GM12878 (cell line): ENCODE data around the gene NEDD8. TPM values are rescaled to one million over a fixed set of nuclear protein-coding genes. Genes with fewer than 3 reads are reported as not detected.

Experiments used
- ATAC-seq: fragments of 200-7000 bp; cut with Tn5 transposase; 3 replicates; pipeline ENCODE4 v1.9.1; 2020; ENCODE audit warnings: mild to moderate bottlenecking, moderate library complexity
- BruUV-seq: library from RNA; stranded (reverse); fragments of 400-500 nt; replicated peaks from 2 replicates; lab custom pipeline; 2021; lab: Mats Ljungman, UMichigan
- CTCF ChIA-PET: fragments of 300-600 bp; sonication (Branson Sonifier 250); formaldehyde crosslinking; extraction: SDS; loops from one replicate; lab custom pipeline; 2021; ENCODE audit warnings: inconsistent platforms; lab: Yijun Ruan, JAX
- POLR2A ChIA-PET: fragments of 350-600 bp; formaldehyde crosslinking; extraction: SDS; loops from one replicate; lab custom pipeline; 2021; ENCODE audit warnings: inconsistent platforms; lab: Charles Lee
- RAD21 ChIA-PET: fragments of 300-600 bp; sonication (Branson Sonifier 250); formaldehyde crosslinking; loops from one replicate; lab custom pipeline; 2023; ENCODE audit warnings: antibody characterized with exemption; ENCODE audit not compliant: unreplicated experiment; lab: Charles Lee
- SMC1A ChIA-PET: fragments of 300-600 bp; sonication (Branson Sonifier 250); formaldehyde crosslinking; loops from one replicate; lab custom pipeline; 2023; ENCODE audit not compliant: unreplicated experiment, uncharacterized antibody; lab: Charles Lee
- DNase-seq: peaks from one replicate; pipeline ENCODE4 v3.0.0-alpha.2; 2011; ENCODE audit warnings: low read depth, low spot score
- FAIRE-seq: peaks from 3 replicates; lab custom pipeline; 2011; peaks lifted over from hg19 to GRCh38; lab: Jason Lieb, UNC
- H2AFZ ChIP-seq: 2 replicates; pipeline ENCODE4 v1.6.0; 2011; ENCODE audit warnings: low read depth, low read length, control low read depth; ENCODE audit not compliant: control insufficient read depth
- H3K27ac ChIP-seq: 2 replicates; pipeline ENCODE4 v1.5.1; 2011; ENCODE audit warnings: control low read depth; ENCODE audit not compliant: control insufficient read depth, insufficient read depth
- H3K27me3 ChIP-seq, 2 experiments: replicated peaks in 1 of 2; 2 replicates each; pipeline versions ENCODE4 v1.6.0 to v1.6.1; 2011; ENCODE audit warnings: low read length in 1 of 2; ENCODE audit not compliant: control insufficient read depth in 2 of 2, insufficient read depth in 2 of 2
- H3K36me3 ChIP-seq, 2 experiments: 2 replicates each; pipeline ENCODE4 v1.5.1; 2011; ENCODE audit warnings: low read length in 1 of 2; ENCODE audit not compliant: control insufficient read depth in 2 of 2, insufficient read depth in 2 of 2
- H3K4me1 ChIP-seq: 2 replicates; pipeline ENCODE4 v1.6.1; 2011; ENCODE audit warnings: mild to moderate bottlenecking, low read length, moderate library complexity, mixed read lengths; ENCODE audit not compliant: control insufficient read depth, insufficient read depth
- H3K4me2 ChIP-seq: 2 replicates; pipeline ENCODE4 v1.6.0; 2011; ENCODE audit warnings: control low read depth; ENCODE audit not compliant: control insufficient read depth, insufficient read depth
- H3K4me3 ChIP-seq: fragments of 200-600 bp; sonication (generic); 2 replicates; pipeline ENCODE4 v1.5.1; 2016
- H3K79me2 ChIP-seq: 2 replicates; pipeline ENCODE4 v1.6.0; 2011; ENCODE audit warnings: low read length; ENCODE audit not compliant: control insufficient read depth, insufficient read depth
- H3K9ac ChIP-seq: 2 replicates; pipeline ENCODE4 v1.8.0; 2011; ENCODE audit warnings: low read length, control low read depth, mixed read lengths; ENCODE audit not compliant: control insufficient read depth, insufficient read depth
- H3K9me3 ChIP-seq: replicated peaks from 3 replicates; pipeline ENCODE4 v1.5.1; 2011; ENCODE audit warnings: mild to moderate bottlenecking, low read length; ENCODE audit not compliant: control insufficient read depth, insufficient read depth
- H4K20me1 ChIP-seq: 2 replicates; pipeline ENCODE4 v1.6.0; 2011; ENCODE audit not compliant: control insufficient read depth, insufficient read depth
- ASH2L ChIP-seq: fragments of 300-600, 200-600 bp; sonication (generic); IDR thresholded peaks from 2 replicates; pipeline ENCODE4 v1.6.1; 2017; ENCODE audit warnings: low read depth, mild to moderate bottlenecking, borderline replicate concordance
- E2F8 ChIP-seq: fragments of 450-650 bp; IDR thresholded peaks from 2 replicates; pipeline ENCODE4 v1.6.1; 2018; ENCODE audit warnings: mild to moderate bottlenecking, low read depth, moderate library complexity; ENCODE audit not compliant: partially characterized antibody
- E4F1 ChIP-seq: fragments of 450-650 bp; IDR thresholded peaks from 2 replicates; pipeline ENCODE4 v1.6.1; 2018; ENCODE audit warnings: borderline replicate concordance, mild to moderate bottlenecking; ENCODE audit not compliant: partially characterized antibody
- HCFC1 ChIP-seq: fragments of 150-350 bp; IDR thresholded peaks from 2 replicates; pipeline ENCODE4 v1.6.1; 2014; ENCODE audit warnings: low read length
- JUNB ChIP-seq: IDR thresholded peaks from 2 replicates; pipeline ENCODE4 v1.6.1; 2016; ENCODE audit warnings: antibody characterized with exemption, mild to moderate bottlenecking
- RAD21 ChIP-seq: IDR thresholded peaks from 2 replicates; pipeline ENCODE4 v1.6.1; 2011; ENCODE audit warnings: mild to moderate bottlenecking, low read depth, low read length, moderate library complexity; ENCODE audit not compliant: insufficient read depth
- RFX5 ChIP-seq: IDR thresholded peaks from 2 replicates; pipeline ENCODE4 v1.6.1; 2011; ENCODE audit warnings: low read depth, low read length, improper control_type of control experiment
- SRF ChIP-seq, 2 experiments: IDR thresholded peaks; 2 replicates each; pipeline ENCODE4 v1.6.1; 2011; ENCODE audit warnings: low read depth in 2 of 2, low read length in 2 of 2, mild to moderate bottlenecking in 1 of 2, moderate library complexity in 1 of 2
- TARDBP ChIP-seq: IDR thresholded peaks from 2 replicates; pipeline ENCODE4 v1.6.1; 2016; ENCODE audit warnings: borderline replicate concordance
- TCF7 ChIP-seq: IDR thresholded peaks from 2 replicates; pipeline ENCODE4 v1.6.1; 2014; ENCODE audit warnings: antibody characterized with exemption, borderline replicate concordance
- ZNF622 ChIP-seq: fragments of 450-650 bp; IDR thresholded peaks from 2 replicates; pipeline ENCODE4 v1.6.1; 2017; ENCODE audit warnings: mild to moderate bottlenecking, inconsistent platforms
- WGBS: methylation state at CpG from one replicate; pipeline ENCODE4 v1.1.6; 2016; ENCODE audit warnings: low lambda C conversion rate; ENCODE audit not compliant: insufficient replicate concordance, insufficient coverage; ENCODE audit errors: missing lambda C conversion rate; 5-methylcytosine and 5-hydroxymethylcytosine counted together
- in situ Hi-C: fragments of 300-500 bp; cut with MboI; formaldehyde crosslinking; loops from 9 replicates; pipeline ENCODE4 v1.14.3; 2018; ENCODE audit warnings: mixed read lengths
- intact Hi-C: fragments of 100-400 bp; cut with micrococcal nuclease; formaldehyde crosslinking; loops from one replicate; pipeline ENCODE4 v1.14.2; 2022; ENCODE audit not compliant: unreplicated experiment
- polyA plus RNA-seq, 11 experiments: library from polyadenylated mRNA; depleted of rRNA in 4 of 11; unstranded in 6 of 11; stranded (reverse) in 5 of 11; fragments of >200 nt; fragmentation: Nextera tagmentation in 4 of 11; fragmentation: Illumina TruSeq in 1 of 11; extraction: Ambion mirVana in 4 of 11; extraction: Trizol in 1 of 11; gene quantifications; 1 replicate in 1 of 11; 2 replicates in 10 of 11; pipeline versions ENCODE4 v1.2.1 to v1.2.3, GENCODE V29; 2011 to 2016; ENCODE audit warnings: inconsistent platforms in 2 of 11, missing spikeins in 2 of 11, low read depth in 1 of 11
- total RNA-seq, 4 experiments: library from RNA; depleted of rRNA in 3 of 4; stranded (reverse); fragments of >200 nt in 3 of 4; fragmentation: Illumina TruSeq in 1 of 4; extraction: Trizol in 1 of 4; gene quantifications; 2 replicates each; pipeline versions ENCODE4 v1.2.1 to v1.2.3, GENCODE V29; 2013 to 2021
- TF ChIP-seq, protein P1 (sequence below): fragments of 450-650 bp; IDR thresholded peaks from 2 replicates; pipeline ENCODE4 v1.6.1; 2017; ENCODE audit warnings: mild to moderate bottlenecking
- TF ChIP-seq, protein P2 (sequence below): IDR thresholded peaks from 2 replicates; pipeline ENCODE4 v1.6.1; 2011; ENCODE audit warnings: borderline replicate concordance, low read depth, mild to moderate bottlenecking, moderate library complexity, low read length; ENCODE audit not compliant: insufficient read depth, poor library complexity, severe bottlenecking
- TF ChIP-seq, protein P3 (sequence below): fragments of 150-350 bp; IDR thresholded peaks from 2 replicates; pipeline ENCODE4 v1.6.1; 2014; ENCODE audit warnings: mild to moderate bottlenecking, low read depth, low read length

NEDD8 gene
- total and polyA plus RNA-seq, 10 of the 15 experiments (the other 5 are each of a cell fraction or from before 2014, with no cell fraction given) = 164 to 991 (median 300) TPM

- in situ Hi-C loops = no loop called here
- WGBS = 64% methylated on average over 4 of the region's 4 CpGs
- no peak overlapping the region for H3K4me2 ChIP-seq
- ChIA-PET POLR2A (interaction anchor here (0.5 to 0.9 kb wide), 2 partner anchors 14 to 65 kb away, joined by 3 to 5 read pairs; partner anchors contain the start of gene RABGGTA), RAD21 (no interaction called here), SMC1A (interaction anchor here (0.8 kb wide), 1 partner anchor 17 kb away, joined by 3 read pairs; no protein-coding TSS in a partner anchor), CTCF (interaction anchor here (1.8 kb wide), 1 partner anchor 13 kb away, joined by 8 read pairs; no protein-coding TSS in a partner anchor)
- intact Hi-C loops = no loop called here
- H3K4me3 ChIP-seq = no peak overlapping the region
- BruUV-seq = no TSS peak
- no peaks in the 10 kb centered on the region for H3K4me1 ChIP-seq
- no peak for FAIRE-seq
- no peak for DNase-seq
- no peaks in the 10 kb centered on the region for H3K27me3 ChIP-seq
- H3K79me2 ChIP-seq = no peaks in the 10 kb centered on the region
- no peaks in the 10 kb centered on the region for H4K20me1 ChIP-seq
- H3K9ac ChIP-seq = no peak overlapping the region
- H3K9me3 ChIP-seq = no peaks in the 10 kb centered on the region
- no peak for ATAC-seq
- no peak overlapping the region for H3K27ac ChIP-seq
- no peak overlapping the region for H2AFZ ChIP-seq
- peaks cover 0 to 3% of the 10 kb centered on the region in 2 experiments; a peak in 2 of 4 replicates for H3K36me3 ChIP-seq
- TF ChIP-seq RFX5 (no peak), SRF (IDR thresholded peaks at IDR 0.05; ENCODE audit: low read depth in 2 of 2, low read length in 2 of 2) (no peak), RAD21 (no peak), ASH2L (no peak), ZNF622 (no peak), HCFC1 (no peak), TARDBP (no peak), JUNB (no peak), E4F1 (no peak), E2F8 (no peak), TCF7 (no peak)
- TF ChIP-seq, protein P1, sequence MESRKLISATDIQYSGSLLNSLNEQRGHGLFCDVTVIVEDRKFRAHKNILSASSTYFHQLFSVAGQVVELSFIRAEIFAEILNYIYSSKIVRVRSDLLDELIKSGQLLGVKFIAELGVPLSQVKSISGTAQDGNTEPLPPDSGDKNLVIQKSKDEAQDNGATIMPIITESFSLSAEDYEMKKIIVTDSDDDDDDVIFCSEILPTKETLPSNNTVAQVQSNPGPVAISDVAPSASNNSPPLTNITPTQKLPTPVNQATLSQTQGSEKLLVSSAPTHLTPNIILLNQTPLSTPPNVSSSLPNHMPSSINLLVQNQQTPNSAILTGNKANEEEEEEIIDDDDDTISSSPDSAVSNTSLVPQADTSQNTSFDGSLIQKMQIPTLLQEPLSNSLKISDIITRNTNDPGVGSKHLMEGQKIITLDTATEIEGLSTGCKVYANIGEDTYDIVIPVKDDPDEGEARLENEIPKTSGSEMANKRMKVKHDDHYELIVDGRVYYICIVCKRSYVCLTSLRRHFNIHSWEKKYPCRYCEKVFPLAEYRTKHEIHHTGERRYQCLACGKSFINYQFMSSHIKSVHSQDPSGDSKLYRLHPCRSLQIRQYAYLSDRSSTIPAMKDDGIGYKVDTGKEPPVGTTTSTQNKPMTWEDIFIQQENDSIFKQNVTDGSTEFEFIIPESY = no peak
- TF ChIP-seq, protein P2, sequence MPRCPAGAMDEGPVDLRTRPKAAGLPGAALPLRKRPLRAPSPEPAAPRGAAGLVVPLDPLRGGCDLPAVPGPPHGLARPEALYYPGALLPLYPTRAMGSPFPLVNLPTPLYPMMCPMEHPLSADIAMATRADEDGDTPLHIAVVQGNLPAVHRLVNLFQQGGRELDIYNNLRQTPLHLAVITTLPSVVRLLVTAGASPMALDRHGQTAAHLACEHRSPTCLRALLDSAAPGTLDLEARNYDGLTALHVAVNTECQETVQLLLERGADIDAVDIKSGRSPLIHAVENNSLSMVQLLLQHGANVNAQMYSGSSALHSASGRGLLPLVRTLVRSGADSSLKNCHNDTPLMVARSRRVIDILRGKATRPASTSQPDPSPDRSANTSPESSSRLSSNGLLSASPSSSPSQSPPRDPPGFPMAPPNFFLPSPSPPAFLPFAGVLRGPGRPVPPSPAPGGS = no peak
- TF ChIP-seq, protein P3, sequence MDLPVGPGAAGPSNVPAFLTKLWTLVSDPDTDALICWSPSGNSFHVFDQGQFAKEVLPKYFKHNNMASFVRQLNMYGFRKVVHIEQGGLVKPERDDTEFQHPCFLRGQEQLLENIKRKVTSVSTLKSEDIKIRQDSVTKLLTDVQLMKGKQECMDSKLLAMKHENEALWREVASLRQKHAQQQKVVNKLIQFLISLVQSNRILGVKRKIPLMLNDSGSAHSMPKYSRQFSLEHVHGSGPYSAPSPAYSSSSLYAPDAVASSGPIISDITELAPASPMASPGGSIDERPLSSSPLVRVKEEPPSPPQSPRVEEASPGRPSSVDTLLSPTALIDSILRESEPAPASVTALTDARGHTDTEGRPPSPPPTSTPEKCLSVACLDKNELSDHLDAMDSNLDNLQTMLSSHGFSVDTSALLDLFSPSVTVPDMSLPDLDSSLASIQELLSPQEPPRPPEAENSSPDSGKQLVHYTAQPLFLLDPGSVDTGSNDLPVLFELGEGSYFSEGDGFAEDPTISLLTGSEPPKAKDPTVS = no peak
These were observed 24.8 kb upstream of the NEDD8 start for GRCh38 chr14:24256960-24257359.
